Measurements from ENCODE around the gene DPM2. TPM values are rescaled to one million over a fixed set of nuclear protein-coding genes. Genes with fewer than 3 reads are reported as not detected.
A peak's percentile ranks its signal among the peaks of the same experiment; 100 is the strongest.

The DPM2 gene
- total RNA-seq, 2 donors from 2014 or later, result 26.0 to 49.8 TPM

DNA sequence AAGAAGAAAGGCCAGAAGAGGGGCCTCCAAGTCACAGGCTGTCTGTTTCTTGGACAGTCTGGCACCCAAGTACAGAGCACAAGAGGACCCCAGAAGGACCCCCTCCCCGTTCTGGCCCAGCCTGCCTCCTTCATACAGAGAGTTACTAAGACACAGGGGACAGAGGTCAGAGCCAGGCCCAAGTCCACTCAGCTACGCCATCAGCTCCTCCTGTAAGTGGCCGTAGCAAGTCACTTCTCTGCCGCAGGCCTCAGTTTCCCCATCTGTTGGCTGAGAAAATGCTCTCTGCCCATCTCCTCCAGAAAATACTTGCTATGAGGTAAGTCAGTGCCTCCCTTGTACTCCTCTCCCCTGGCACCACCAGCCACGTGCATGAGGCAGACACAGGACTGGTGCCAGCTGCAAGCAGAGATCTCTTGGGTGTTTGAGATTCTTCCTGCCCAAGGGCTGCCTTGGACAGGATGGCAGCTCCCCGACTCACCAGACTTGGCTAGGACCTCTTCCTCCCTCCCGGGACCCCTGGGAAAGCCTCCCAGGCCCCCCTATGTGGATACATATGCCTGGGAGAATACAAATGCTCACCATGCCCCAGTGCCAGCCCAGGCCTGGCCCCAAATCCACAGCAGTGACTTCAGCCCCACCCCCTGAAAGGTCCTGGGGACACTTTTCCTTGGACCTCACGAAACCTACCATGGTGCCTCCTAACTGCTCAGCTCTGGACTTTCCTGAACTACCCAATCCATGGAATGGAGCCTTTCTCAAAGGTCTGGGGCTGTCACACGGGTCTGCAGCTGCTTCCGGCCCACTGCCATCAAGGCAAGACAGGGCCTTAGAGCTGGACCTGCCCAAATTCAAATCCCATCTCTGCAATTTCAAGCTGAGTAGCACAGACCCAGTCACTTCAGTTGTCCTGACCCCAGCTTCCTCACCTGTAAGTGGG is 38.0 kb upstream of the DPM2 start:
- Mint-ChIP-seq H3K36me3 (peaks cover 28 to 38% of the 10 kb centered on the region in 2 donors), H3K9me3 (no peaks in the 10 kb centered on the region), H3K27ac (peak overlapping the region; percentile 94 to 95)
- DNase-seq (ENCODE audit: low spot score in 2 of 2), result no peak
- no peak for ATAC-seq

DNA sequence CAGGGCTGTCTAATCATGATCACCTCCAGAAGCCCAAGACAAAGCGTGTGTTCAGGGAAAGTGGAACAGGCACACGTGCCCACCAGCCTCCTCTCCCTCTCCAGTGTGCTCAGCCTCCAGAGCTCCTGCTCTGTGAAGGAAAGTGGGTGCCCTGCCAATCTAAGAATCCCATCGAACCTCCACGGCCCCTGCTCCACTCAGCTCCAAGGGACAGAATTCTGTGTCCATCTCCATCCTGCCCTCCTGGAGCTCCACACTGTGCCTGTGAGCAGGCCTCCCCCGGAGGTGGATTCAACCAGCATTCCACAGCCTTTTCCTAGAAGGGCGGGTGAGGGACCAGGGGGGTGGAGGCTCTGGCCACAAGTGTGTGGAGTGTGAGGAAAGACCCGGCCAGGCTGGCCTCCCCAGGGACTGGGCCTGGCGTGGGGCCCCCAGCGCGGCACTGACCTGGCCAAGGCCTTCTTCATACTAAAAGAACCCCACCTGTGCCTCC is 37.2 kb upstream of the DPM2 start:
- ATAC-seq (no peak), DNase-seq (ENCODE audit: low spot score in 2 of 2) (no peak)
- peaks cover 25 to 34% of the 10 kb centered on the region in 2 donors for H3K36me3 Mint-ChIP-seq
- H3K9me3 Mint-ChIP-seq, result no peaks in the 10 kb centered on the region
- peak overlapping the region; percentile 91 to 94 for H3K27ac Mint-ChIP-seq

DNA sequence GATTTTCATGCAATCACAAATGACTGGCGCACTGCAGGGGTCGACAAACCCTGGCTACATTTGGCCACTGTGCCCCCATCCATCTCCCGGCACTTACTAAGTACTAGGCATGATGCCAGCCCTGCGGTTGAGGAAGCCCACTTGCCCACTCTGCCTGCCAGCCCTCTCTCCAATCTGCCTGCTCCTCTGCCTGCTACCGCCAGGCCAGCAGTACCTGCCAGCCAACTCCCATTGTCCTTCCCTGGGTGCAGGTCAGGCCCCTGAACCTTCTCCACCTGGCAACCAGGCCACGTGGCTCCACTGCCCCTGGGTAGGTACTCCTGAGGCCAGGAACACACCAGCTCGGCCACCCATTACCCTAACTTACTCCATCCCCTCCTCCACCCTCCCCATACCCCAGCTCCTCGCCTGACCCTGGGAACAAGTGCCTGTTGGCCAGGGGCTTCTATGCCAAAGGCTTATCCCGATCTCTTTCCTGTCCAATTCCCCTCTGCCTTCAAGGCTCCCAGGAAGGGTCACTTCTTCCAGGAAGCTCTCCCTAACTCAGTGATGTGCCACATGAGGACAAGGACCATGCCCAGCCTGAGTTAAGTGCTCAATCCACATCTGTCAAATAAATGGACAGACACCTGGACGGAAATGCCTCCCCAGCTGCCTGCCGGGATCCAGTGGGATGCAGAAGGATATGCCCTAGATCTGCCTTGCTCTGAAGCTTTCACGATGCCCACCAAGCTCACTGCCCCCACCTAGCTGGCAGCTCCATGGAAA is 36.5 kb upstream of the DPM2 start:
- ATAC-seq (no peak), DNase-seq (ENCODE audit: low spot score in 2 of 2) (no peak)
- Mint-ChIP-seq H3K9me3 (no peaks in the 10 kb centered on the region), H3K27ac (peak overlapping the region; percentile 91 to 94), H3K36me3 (peaks cover 19 to 30% of the 10 kb centered on the region in 2 donors)

GRCh38 chr9:127973169-127974000 is 35.7 kb upstream of the DPM2 start:
- Mint-ChIP-seq H3K9me3 (no peaks in the 10 kb centered on the region), H3K36me3 (peaks cover 15 to 24% of the 10 kb centered on the region in 2 donors), H3K27ac (peak overlapping the region; percentile 91 to 94)
- DNase-seq (ENCODE audit: low spot score in 2 of 2) (peak in 1 of 2 donors; percentile 8), ATAC-seq (no peak)

- DNase-seq (ENCODE audit: low spot score in 2 of 2) (peak in 1 of 2 donors; percentile 21), ATAC-seq (no peak)
- Mint-ChIP-seq H3K27ac (peak overlapping the region; percentile 94 to 97), H3K36me3 (peaks cover 15 to 24% of the 10 kb centered on the region in 2 donors), H3K9me3 (no peaks in the 10 kb centered on the region)
Measured at GRCh38 chr9:127972236-127972871, 34.7 kb upstream of the DPM2 start.

DNA sequence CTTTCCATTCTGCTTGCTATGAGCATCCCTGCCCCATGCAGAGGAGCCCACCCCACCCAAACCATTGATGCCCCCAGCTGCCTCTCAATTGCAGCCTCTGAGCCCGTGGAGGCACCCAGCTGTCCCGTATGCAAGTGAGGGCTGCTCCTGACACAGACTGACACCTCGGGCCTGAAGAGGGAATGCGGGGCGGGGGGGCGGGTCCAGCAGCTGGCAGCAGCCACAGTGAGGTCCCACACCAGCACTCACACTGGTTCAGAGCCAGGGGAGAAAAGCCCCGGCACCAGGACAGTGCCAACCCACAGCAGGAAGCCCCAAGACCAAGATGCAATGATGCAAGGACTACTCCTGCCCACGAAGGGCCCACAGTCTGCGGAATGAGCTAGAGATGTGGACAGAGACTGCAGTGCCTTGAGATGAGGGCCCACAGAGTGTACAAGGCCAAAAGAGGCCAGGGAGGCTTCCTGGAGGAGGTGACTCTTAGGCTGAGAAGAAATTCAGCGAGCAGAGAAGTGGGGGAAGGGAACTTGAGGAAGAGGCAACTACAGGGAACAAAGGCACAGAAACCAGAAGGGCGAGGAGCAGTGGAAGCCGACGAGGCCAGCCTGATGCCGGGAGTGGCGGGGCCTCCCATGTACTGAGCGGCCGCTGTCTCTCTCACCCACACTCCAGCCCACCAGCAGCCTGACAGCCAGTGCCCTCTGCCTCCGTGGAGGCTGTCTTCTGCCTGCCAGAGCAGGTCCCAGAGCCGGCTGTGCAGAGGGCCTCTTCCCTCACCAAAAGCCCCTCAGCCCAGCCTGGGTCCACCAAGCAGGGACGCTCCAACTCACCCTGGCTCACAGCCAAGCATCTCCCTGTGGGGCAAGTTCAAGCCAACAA is 33.9 kb upstream of the DPM2 start:
- H3K27ac Mint-ChIP-seq, result peak overlapping the region; percentile 94 to 98
- ATAC-seq, result peak in 1 of 2 donors; percentile 19
- peaks cover 14 to 23% of the 10 kb centered on the region in 2 donors for H3K36me3 Mint-ChIP-seq
- no peaks in the 10 kb centered on the region for H3K9me3 Mint-ChIP-seq
- peak; percentile 39 to 71 for DNase-seq (ENCODE audit: low spot score in 2 of 2)

GRCh38 chr9:127970401-127971313 is 33.0 kb upstream of the DPM2 start:
- DNase-seq (ENCODE audit: low spot score in 2 of 2) (peak; percentile 75 to 87), ATAC-seq (peak; percentile 80 to 87)
- Mint-ChIP-seq H3K9me3 (no peaks in the 10 kb centered on the region), H3K36me3 (peaks cover 4 to 13% of the 10 kb centered on the region in 2 donors), H3K27ac (peak overlapping the region; percentile 94 to 98)

GRCh38 chr9:127968700-127969383 is 31.2 kb upstream of the DPM2 start:
- Mint-ChIP-seq H3K27ac (peak overlapping the region; percentile 94 to 98), H3K9me3 (no peaks in the 10 kb centered on the region), H3K36me3 (no peaks in the 10 kb centered on the region)
- ATAC-seq (peak; percentile 8 to 20), DNase-seq (ENCODE audit: low spot score in 2 of 2) (no peak)

DNA sequence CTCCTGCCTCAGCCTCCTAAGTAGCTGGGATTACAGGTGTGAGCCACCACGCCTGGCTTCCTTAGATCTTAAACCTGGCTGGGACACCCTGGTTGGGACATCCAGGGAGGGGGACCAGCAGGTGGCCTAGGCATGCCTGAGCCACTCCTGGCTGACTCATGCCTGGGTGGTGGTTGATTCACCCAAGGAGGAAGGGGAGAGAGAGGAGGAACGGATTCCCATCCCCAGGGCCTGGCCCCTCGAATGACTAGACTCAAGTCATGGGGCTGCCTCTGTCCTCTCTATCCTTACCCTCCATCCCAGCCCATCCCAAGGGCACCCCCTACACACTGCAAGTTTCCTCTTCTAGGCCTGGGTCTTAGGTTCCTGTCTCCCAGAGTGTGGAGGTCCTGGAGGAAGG is 30.4 kb upstream of the DPM2 start:
- peak overlapping the region; percentile 94 to 98 for H3K27ac Mint-ChIP-seq
- peak in 1 of 2 donors; percentile 25 for ATAC-seq
- no peaks in the 10 kb centered on the region for H3K9me3 Mint-ChIP-seq
- peak in 1 of 2 donors; percentile 69 for DNase-seq (ENCODE audit: low spot score in 2 of 2)
- no peaks in the 10 kb centered on the region for H3K36me3 Mint-ChIP-seq

DNA sequence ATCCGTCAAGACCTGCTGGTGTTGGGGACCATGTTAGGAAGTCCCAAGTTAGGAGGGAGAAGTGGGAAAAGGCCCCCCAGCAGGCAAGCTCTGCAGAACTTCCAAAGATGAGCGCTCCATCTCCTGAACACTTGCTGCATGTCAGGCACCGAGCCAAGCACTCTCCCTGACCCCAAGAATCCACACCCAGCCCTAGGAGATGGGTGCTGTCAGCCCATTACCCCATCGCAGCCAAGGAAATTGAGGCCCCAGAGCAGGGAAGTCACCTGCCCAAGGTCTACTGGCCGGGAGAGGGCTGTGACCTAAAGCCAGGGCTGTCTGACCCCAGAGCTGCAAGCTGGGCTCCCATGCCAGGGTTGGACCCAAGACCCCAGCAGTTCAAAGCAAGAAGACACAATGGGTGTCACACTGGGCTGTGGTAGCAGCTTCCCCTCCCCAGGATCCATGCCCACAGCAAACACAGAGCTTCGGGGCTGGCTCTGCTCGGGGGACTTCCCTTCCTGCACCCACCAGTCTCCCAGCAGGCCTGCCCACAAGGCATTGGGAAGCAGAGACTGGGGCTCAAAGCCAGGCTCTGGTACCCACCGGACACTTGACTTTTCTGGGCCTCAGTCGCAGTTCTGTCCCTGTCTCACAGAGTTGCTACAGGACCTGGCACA is 29.6 kb upstream of the DPM2 start:
- H3K27ac Mint-ChIP-seq, result peak overlapping the region; percentile 94 to 98
- no peaks in the 10 kb centered on the region for H3K9me3 Mint-ChIP-seq
- ATAC-seq, result no peak
- peak in 1 of 2 donors; percentile 57 for DNase-seq (ENCODE audit: low spot score in 2 of 2)
- H3K36me3 Mint-ChIP-seq, result peaks cover 0 to 4% of the 10 kb centered on the region in 2 donors

GRCh38 chr9:127966416-127967150 is 28.9 kb upstream of the DPM2 start:
- no peaks in the 10 kb centered on the region for H3K9me3 Mint-ChIP-seq
- H3K36me3 Mint-ChIP-seq, result peaks cover 0 to 11% of the 10 kb centered on the region in 2 donors
- DNase-seq (ENCODE audit: low spot score in 2 of 2) (no peak), ATAC-seq (no peak)
- peak overlapping the region; percentile 94 to 98 for H3K27ac Mint-ChIP-seq

DNA sequence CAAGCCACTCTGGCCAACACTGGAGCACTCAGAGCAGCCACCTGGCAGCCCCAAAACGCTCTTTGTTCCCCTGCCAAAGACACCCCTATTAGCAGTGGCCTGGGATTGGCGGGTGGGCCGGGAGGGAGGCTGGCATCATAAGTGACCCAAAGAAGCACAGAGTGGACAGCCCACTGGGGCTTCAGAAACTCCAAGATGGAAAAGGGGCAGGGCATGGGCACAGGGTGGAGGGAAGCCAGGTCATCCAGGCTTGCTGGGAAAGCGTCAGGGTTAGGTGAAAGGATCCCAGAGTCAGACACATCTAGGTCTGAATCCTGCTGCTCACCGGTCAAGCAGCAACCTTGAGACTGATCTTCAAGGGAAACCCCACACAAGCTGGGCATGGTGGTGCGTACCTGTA is 28.3 kb upstream of the DPM2 start:
- DNase-seq (ENCODE audit: low spot score in 2 of 2), result no peak
- no peaks in the 10 kb centered on the region for H3K9me3 Mint-ChIP-seq
- H3K36me3 Mint-ChIP-seq, result peaks cover 0 to 17% of the 10 kb centered on the region in 2 donors
- ATAC-seq, result no peak
- H3K27ac Mint-ChIP-seq, result peak overlapping the region; percentile 94 to 98
